HG03060 (cell line): ENCODE measurements around the gene SLC43A2.
"Not testable (repeated sequence)": the region's sequence is repeated elsewhere in the genome, so short reads cannot be mapped to it uniquely, and the experiment has no call there.

Experiments used
- ATAC-seq: cut with Tn5 transposase; IDR thresholded peaks from one replicate; pipeline ENCODE4 v1.9.1; 2021; ENCODE audit warnings: low read depth, moderate number of reproducible peaks; ENCODE audit not compliant: unreplicated experiment

SLC43A2 gene

GRCh38 chr17:1627982-1628855, at the start of gene SLC43A2:
SLC43A2 (minus strand) TSS chr17:1628834; CDS start chr17:1627874, 960 bp downstream.
- no peak for ATAC-seq

GRCh38 chr17:1676401-1676800, 47.8 kb upstream of the SLC43A2 start:
- no peak for ATAC-seq

DNA sequence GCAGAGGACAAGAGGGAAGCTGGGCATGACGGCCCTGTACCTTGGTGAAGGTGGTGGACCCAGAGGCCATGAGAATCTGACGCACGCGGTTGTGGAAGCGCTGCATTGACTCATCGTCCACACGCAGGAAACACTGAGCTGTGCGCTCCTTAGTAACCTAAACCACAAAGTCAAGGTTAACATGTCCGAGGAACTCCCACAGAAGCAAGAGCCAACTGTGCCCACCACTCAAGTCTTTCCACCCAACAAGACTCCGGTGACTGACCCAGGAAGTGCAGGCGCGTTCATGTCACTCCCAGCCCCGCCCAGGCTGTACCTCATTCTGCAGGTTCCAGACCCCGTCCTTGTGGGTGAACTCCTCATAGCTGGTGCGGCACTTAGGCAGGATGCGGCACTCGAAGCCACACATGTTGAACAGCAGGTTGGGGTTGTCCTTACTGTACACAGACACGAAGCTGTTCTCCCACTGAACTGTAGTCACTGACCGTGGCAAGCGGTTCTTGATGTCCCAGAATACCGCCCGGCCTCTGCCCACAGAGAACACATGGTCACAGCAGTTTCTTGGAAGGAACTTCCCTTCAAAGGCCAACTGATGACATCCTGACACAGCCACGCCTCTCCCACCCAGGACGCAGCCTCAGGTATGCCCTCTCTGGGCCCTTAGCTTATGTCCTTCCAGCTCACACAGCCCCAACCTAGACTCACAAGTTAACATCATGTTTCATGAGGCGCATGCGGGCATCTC, 44.6 kb upstream of the SLC43A2 start:
- ATAC-seq, result no peak

GRCh38 chr17:1663934-1664333, 35.3 kb upstream of the SLC43A2 start:
- ATAC-seq, result not testable (repeated sequence)

- no peak for ATAC-seq
These were observed 32.4 kb upstream of the SLC43A2 start for GRCh38 chr17:1661045-1661444.

DNA sequence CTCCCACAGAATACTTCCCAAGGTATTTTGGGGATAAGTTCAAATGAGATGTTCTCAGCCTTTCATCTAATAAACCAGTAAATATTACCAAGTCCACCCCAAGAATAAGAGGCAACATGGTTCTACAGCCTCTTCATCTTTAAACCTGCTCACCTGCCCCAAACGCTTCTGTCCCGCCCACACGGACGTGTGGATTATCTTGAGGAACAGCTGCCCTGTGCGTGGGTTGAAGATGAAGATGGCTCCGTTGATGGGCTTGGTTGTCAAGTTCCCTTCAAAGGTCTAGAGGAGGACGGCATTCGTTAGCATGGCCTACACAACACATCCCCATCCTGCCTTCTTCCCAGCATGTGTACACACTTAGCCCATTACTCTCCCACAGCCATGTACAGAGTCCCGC, 29.5 kb upstream of the SLC43A2 start:
- ATAC-seq, result no peak

GRCh38 chr17:1653735-1654134, 25.1 kb upstream of the SLC43A2 start:
- no peak for ATAC-seq

GRCh38 chr17:1652794-1653193, 24.2 kb upstream of the SLC43A2 start:
- not testable (repeated sequence) for ATAC-seq

DNA sequence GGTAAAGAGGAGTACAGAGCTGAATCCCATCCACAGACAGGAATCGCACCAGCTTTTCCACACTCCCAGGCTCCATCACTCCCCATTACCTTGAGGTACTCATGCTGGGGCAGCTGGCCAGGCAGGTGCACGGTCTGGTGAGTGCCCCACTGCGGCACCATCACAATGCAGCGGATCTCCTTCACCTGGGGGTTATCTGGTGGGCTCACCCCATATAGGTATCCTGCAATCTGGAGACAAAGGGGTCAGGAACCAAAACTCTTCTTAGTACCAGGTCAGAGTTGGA, 22.9 kb upstream of the SLC43A2 start:
- ATAC-seq, result no peak

GRCh38 chr17:1650731-1651558, 22.3 kb upstream of the SLC43A2 start:
- no peak for ATAC-seq

GRCh38 chr17:1649844-1650501, 21.3 kb upstream of the SLC43A2 start, which contains the start of gene RILP:
RILP (minus strand) TSS chr17:1649866; CDS start chr17:1649804, 62 bp downstream.
- ATAC-seq, result no peak

DNA sequence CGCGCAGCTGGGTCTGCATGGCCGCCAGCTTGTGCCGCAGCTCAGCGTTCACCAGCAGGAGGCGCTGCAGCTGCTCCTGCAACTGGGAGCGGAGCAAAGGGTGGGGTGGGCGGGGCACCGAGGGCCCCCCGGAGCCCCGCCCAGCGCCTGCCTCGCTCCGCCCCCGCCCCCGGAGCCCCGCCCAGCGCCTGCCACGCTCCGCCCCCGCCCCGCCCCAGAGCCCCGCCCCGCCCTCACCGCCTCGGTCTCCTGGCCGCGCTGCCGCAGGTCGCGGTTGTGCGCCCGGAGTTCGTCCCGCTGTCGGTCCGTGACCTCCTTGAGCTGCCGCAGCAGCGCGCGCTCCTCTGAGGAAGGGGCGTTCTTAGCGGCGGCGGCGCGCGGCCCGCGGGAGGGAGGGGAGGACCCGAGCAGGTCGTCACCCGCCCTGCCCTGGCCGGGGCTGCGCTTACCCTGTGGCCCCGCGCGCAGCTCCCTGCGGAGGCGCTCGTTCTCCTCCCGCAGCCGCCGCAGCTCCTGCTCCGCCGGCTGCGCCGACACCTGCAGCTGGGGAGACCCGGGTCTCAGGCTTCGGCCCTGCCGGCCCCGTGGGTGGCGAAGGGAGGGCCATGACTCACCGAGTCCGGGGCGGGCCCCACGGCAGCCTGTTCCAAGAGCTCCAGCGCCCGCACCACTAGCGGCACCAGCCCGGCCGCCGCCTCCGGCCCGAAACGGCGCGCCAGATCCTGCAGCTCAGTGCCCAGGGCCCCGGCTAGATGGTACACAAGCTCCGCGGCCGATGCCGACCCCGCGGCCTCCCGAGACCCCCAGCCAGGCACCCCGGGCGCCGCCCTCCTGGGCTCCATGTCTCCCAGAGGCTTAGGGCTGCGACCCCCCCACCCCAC, 20.6 kb upstream of the SLC43A2 start:
- ATAC-seq, result no peak

GRCh38 chr17:1648173-1648962, 19.7 kb upstream of the SLC43A2 start:
- ATAC-seq, result no peak

- no peak for ATAC-seq
These were observed 19.2 kb upstream of the SLC43A2 start for GRCh38 chr17:1647802-1648171.

- ATAC-seq, result no peak
These were observed 17.7 kb upstream of the SLC43A2 start for GRCh38 chr17:1646199-1646875.

GRCh38 chr17:1645207-1646171, 16.9 kb upstream of the SLC43A2 start, which contains the start of gene SCARF1:
SCARF1 (minus strand) TSS chr17:1645732; CDS start chr17:1645697, 35 bp downstream.
- ATAC-seq, result no peak
